HEK293T (cell line): ENCODE results near the gene DRC1.

ENCODE experiments used
- ARNT ChIP-seq: fragments of 450-650 bp; IDR thresholded peaks from 2 replicates; pipeline ENCODE4 v1.6.1; 2017; ENCODE audit warnings: mild to moderate bottlenecking
- BHLHE40 ChIP-seq: fragments of 450-650 bp; IDR thresholded peaks from 2 replicates; pipeline ENCODE4 v1.6.1; 2016; ENCODE audit warnings: mild to moderate bottlenecking, moderate library complexity, borderline replicate concordance
- CTBP1 ChIP-seq: fragments of 450-650 bp; IDR thresholded peaks from 2 replicates; pipeline ENCODE4 v1.6.1; 2016; ENCODE audit warnings: borderline replicate concordance
- ELF4 ChIP-seq: fragments of 450-650 bp; IDR thresholded peaks from 2 replicates; pipeline ENCODE4 v1.6.1; 2017; ENCODE audit warnings: antibody characterized with exemption
- FOXA1 ChIP-seq: fragments of 450-650 bp; IDR thresholded peaks from 2 replicates; pipeline ENCODE4 v1.6.1; 2016; ENCODE audit warnings: mild to moderate bottlenecking
- FOXM1 ChIP-seq: fragments of 450-650 bp; IDR thresholded peaks from 2 replicates; pipeline ENCODE4 v1.6.1; 2017; ENCODE audit warnings: mild to moderate bottlenecking, borderline replicate concordance
- HDGF ChIP-seq: fragments of 450-650 bp; IDR thresholded peaks from 2 replicates; pipeline ENCODE4 v1.6.1; 2017; ENCODE audit warnings: antibody characterized with exemption, borderline replicate concordance
- NFRKB ChIP-seq: fragments of 450-650 bp; IDR thresholded peaks from 2 replicates; pipeline ENCODE4 v1.6.1; 2016; ENCODE audit warnings: mild to moderate bottlenecking, moderate library complexity
- SUZ12 ChIP-seq: fragments of 450-650 bp; IDR thresholded peaks from 2 replicates; pipeline ENCODE4 v1.6.1; 2016; ENCODE audit warnings: mild to moderate bottlenecking
- TARDBP ChIP-seq: fragments of 450-650 bp; IDR thresholded peaks from 2 replicates; pipeline ENCODE4 v1.6.1; 2016
- ZNF384 ChIP-seq: fragments of 450-650 bp; IDR thresholded peaks from 2 replicates; pipeline ENCODE4 v1.6.1; 2016

DNA sequence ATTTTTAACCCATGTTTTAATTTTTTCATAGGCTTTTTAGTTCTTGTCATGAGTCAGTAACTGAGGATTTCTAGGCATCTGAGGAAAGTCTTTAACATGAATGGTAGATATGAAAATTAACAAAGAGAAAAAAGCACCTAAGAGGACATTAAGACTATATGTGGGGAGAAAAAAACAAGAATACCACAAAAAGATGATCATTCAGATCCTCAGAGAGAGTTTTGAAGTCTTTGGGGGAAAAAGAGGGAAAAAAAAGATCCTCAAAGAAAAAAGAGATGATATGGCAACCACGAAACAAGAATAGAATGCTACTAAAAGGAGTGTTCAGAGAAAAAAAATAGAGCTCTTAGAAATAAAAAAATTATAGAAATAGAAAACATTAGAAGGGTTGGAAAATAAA, 8.1 kb downstream of the DRC1 start:
- TF ChIP-seq ELF4 (no peak), NFRKB (no peak), TARDBP (no peak), ARNT (no peak), FOXM1 (no peak), CTBP1 (no peak), ZNF384 (no peak), FOXA1 (no peak), BHLHE40 (no peak), HDGF (no peak), SUZ12 (no peak)
